HCT116 (cell line): ENCODE results near the gene NLN.

Source experiments
- ELF1 ChIP-seq: IDR thresholded peaks from 2 replicates; pipeline ENCODE4 v1.6.1; 2012; ENCODE audit warnings: low read depth, borderline replicate concordance
- EZH2phosphoT487 ChIP-seq: fragments of 200-600 bp; IDR thresholded peaks from 2 replicates; pipeline ENCODE4 v1.6.1; 2018; ENCODE audit warnings: antibody characterized with exemption, borderline replicate concordance
- POLR2A ChIP-seq: IDR thresholded peaks from 2 replicates; pipeline ENCODE4 v1.7.0; 2011; ENCODE audit warnings: borderline replicate concordance; ENCODE audit not compliant: insufficient read depth, insufficient read length; ENCODE audit errors: extremely low read depth
- POLR2AphosphoS5 ChIP-seq: IDR thresholded peaks from 2 replicates; pipeline ENCODE4 v1.6.1; 2011; ENCODE audit warnings: mild to moderate bottlenecking, low read depth, low read length, moderate library complexity
- YY1 ChIP-seq: IDR thresholded peaks from 2 replicates; pipeline ENCODE4 v1.6.1; 2011; ENCODE audit warnings: low read length, low read depth, moderate library complexity, mild to moderate bottlenecking; ENCODE audit not compliant: insufficient replicate concordance; ENCODE audit errors: extremely low read depth
- TF ChIP-seq, protein P1 (sequence below): IDR thresholded peaks from 2 replicates; pipeline ENCODE4 v1.6.1; 2012; ENCODE audit warnings: low read depth
- TF ChIP-seq, protein P2 (sequence below), 3 experiments: fragments of 200-600 bp in 1 of 3; sonication (generic) in 1 of 3; IDR thresholded peaks in 2 of 3; conservative IDR thresholded peaks in 1 of 3; 2 replicates each; pipeline ENCODE4 v1.5.1; 2012 to 2017; ENCODE audit warnings: low read depth in 2 of 3, low read length in 2 of 3, antibody characterized with exemption in 1 of 3, borderline replicate concordance in 1 of 3, control low read depth in 1 of 3, mild to moderate bottlenecking in 1 of 3, mixed read lengths in 1 of 3, mixed run types in 1 of 3, moderate library complexity in 1 of 3; ENCODE audit not compliant: insufficient read depth in 1 of 3
- TF ChIP-seq, protein P3 (sequence below): IDR thresholded peaks from 2 replicates; pipeline ENCODE4 v1.6.1; 2012

DNA sequence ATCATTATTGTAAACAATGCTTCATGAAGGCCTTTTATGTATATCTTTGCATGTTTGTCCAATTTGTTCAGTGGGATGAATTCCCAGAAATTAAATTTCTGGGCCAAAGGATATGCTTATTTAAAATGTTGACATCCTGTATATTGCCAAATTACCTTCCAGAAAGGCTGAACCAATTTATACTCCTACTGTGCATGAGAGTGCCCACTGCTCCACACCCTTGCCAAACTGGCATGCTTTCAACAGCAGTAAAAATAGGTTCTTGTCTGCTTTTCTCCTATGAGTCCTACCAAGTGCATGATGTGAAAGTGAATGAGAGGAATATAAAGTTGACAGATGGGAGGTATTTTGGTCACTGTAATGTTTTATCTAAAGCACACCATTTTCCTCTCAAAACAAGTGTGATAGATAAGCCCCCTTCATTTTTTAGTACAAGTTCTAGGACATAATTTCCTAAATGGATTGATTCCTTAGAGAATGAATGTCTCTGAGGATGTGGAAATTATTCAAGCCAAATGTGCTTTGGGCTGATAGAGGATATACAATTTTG, 133.8 kb downstream of the NLN start:
- TF ChIP-seq EZH2phosphoT487, result no peak
- no peak for TF ChIP-seq POLR2AphosphoS5
- TF ChIP-seq, protein P1, sequence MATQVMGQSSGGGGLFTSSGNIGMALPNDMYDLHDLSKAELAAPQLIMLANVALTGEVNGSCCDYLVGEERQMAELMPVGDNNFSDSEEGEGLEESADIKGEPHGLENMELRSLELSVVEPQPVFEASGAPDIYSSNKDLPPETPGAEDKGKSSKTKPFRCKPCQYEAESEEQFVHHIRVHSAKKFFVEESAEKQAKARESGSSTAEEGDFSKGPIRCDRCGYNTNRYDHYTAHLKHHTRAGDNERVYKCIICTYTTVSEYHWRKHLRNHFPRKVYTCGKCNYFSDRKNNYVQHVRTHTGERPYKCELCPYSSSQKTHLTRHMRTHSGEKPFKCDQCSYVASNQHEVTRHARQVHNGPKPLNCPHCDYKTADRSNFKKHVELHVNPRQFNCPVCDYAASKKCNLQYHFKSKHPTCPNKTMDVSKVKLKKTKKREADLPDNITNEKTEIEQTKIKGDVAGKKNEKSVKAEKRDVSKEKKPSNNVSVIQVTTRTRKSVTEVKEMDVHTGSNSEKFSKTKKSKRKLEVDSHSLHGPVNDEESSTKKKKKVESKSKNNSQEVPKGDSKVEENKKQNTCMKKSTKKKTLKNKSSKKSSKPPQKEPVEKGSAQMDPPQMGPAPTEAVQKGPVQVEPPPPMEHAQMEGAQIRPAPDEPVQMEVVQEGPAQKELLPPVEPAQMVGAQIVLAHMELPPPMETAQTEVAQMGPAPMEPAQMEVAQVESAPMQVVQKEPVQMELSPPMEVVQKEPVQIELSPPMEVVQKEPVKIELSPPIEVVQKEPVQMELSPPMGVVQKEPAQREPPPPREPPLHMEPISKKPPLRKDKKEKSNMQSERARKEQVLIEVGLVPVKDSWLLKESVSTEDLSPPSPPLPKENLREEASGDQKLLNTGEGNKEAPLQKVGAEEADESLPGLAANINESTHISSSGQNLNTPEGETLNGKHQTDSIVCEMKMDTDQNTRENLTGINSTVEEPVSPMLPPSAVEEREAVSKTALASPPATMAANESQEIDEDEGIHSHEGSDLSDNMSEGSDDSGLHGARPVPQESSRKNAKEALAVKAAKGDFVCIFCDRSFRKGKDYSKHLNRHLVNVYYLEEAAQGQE, result no peak
- TF ChIP-seq, protein P2, sequence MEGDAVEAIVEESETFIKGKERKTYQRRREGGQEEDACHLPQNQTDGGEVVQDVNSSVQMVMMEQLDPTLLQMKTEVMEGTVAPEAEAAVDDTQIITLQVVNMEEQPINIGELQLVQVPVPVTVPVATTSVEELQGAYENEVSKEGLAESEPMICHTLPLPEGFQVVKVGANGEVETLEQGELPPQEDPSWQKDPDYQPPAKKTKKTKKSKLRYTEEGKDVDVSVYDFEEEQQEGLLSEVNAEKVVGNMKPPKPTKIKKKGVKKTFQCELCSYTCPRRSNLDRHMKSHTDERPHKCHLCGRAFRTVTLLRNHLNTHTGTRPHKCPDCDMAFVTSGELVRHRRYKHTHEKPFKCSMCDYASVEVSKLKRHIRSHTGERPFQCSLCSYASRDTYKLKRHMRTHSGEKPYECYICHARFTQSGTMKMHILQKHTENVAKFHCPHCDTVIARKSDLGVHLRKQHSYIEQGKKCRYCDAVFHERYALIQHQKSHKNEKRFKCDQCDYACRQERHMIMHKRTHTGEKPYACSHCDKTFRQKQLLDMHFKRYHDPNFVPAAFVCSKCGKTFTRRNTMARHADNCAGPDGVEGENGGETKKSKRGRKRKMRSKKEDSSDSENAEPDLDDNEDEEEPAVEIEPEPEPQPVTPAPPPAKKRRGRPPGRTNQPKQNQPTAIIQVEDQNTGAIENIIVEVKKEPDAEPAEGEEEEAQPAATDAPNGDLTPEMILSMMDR (IDR thresholded peaks at IDR 0.05 in 2 of 3, conservative IDR thresholded peaks at IDR 0.05 in 1 of 3; ENCODE audit: borderline replicate concordance in 1 of 3, insufficient read depth in 1 of 3, low read depth in 2 of 3, low read length in 2 of 3), result no peak
- no peak for TF ChIP-seq POLR2A
- TF ChIP-seq YY1, result no peak
- no peak for TF ChIP-seq ELF1
- TF ChIP-seq, protein P3, sequence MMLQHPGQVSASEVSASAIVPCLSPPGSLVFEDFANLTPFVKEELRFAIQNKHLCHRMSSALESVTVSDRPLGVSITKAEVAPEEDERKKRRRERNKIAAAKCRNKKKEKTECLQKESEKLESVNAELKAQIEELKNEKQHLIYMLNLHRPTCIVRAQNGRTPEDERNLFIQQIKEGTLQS, result no peak
